CD8-positive, alpha-beta memory T cell (primary cell): Measurements from ENCODE around the gene DHX29. TPM values are rescaled to one million over a fixed set of nuclear protein-coding genes. Genes with fewer than 3 reads are reported as not detected.
A peak's percentile ranks its signal among the peaks of the same experiment; 100 is the strongest.

Experiments
- CTCF ChIA-PET: fragments of 350-600 bp; sonication (Branson Sonifier 250); formaldehyde crosslinking; loops from one replicate; lab custom pipeline; 2021; ENCODE audit warnings: antibody characterized with exemption; lab: Charles Lee
- POLR2A ChIA-PET: fragments of 350-600 bp; sonication (Branson Sonifier 250); formaldehyde crosslinking; loops from one replicate; lab custom pipeline; 2021; ENCODE audit warnings: antibody characterized with exemption; lab: Charles Lee
- DNase-seq, 5 donors: peaks; one replicate each; pipeline versions ENCODE4 v3.0.0 to v3.0.0-alpha.2; 2020 to 2022; ENCODE audit warnings: mixed read lengths in 1 of 5
- H3K27ac ChIP-seq: one replicate; pipeline ENCODE4 v1.7.0; 2013; ENCODE audit warnings: low read depth, mild to moderate bottlenecking, low read length, moderate library complexity
- H3K27me3 ChIP-seq: 2 replicates; pipeline ENCODE4 v1.7.0; 2013; ENCODE audit warnings: low read length, mild to moderate bottlenecking; ENCODE audit not compliant: insufficient read depth, poor library complexity, severe bottlenecking
- H3K36me3 ChIP-seq: 2 replicates; pipeline ENCODE4 v1.7.0; 2013; ENCODE audit warnings: mild to moderate bottlenecking, low read length, moderate library complexity; ENCODE audit not compliant: insufficient read depth
- H3K4me1 ChIP-seq: 2 replicates; pipeline ENCODE4 v1.7.0; 2013; ENCODE audit warnings: mild to moderate bottlenecking, low read length, moderate library complexity; ENCODE audit not compliant: insufficient read depth
- H3K4me3 ChIP-seq: 2 replicates; pipeline ENCODE4 v1.7.0; 2013; ENCODE audit warnings: mild to moderate bottlenecking, low read length
- H3K9me3 ChIP-seq: 2 replicates; pipeline ENCODE4 v1.7.0; 2013; ENCODE audit warnings: mild to moderate bottlenecking, low read length
- H3K27ac Mint-ChIP-seq, 8 donors: one replicate each; pipeline ENCODE4 v1.8.0; 2020 to 2021; ENCODE audit warnings: mixed read lengths in 8 of 8, mild to moderate bottlenecking in 6 of 8, inconsistent platforms in 3 of 8, moderate library complexity in 3 of 8
- H3K27me3 Mint-ChIP-seq, 2 donors: one replicate each; pipeline ENCODE4 v1.8.0; 2020 to 2021; ENCODE audit warnings: mixed read lengths in 2 of 2, mild to moderate bottlenecking in 1 of 2, moderate library complexity in 1 of 2
- H3K36me3 Mint-ChIP-seq, 3 donors: one replicate each; pipeline ENCODE4 v1.8.0; 2020 to 2021; ENCODE audit warnings: mixed read lengths in 3 of 3, inconsistent platforms in 1 of 3, mild to moderate bottlenecking in 1 of 3
- H3K4me1 Mint-ChIP-seq, 3 donors: one replicate each; pipeline ENCODE4 v1.8.0; 2020 to 2021; ENCODE audit warnings: mixed read lengths in 3 of 3, inconsistent platforms in 1 of 3, mild to moderate bottlenecking in 1 of 3
- H3K4me3 Mint-ChIP-seq, 7 donors: one replicate each; pipeline ENCODE4 v1.8.0; 2020 to 2021; ENCODE audit warnings: mixed read lengths in 7 of 7, mild to moderate bottlenecking in 6 of 7, moderate library complexity in 4 of 7, inconsistent platforms in 2 of 7
- H3K9me3 Mint-ChIP-seq, 5 donors: one replicate each; pipeline ENCODE4 v1.8.0; 2020 to 2022; ENCODE audit warnings: mixed read lengths in 5 of 5, mild to moderate bottlenecking in 3 of 5, moderate library complexity in 2 of 5, inconsistent platforms in 1 of 5
- polyA plus RNA-seq: library from polyadenylated mRNA; unstranded; fragments of 300-500 nt; fragmentation: Illumina TruSeq; gene quantifications from one replicate; pipeline ENCODE4 v1.2.3, GENCODE V29; 2021
- total RNA-seq, 2 experiments: library from RNA; stranded (reverse); gene quantifications; one replicate each; pipeline ENCODE4 v1.2.3, GENCODE V29; 2021

Gene DHX29
- total and polyA plus RNA-seq, 3 experiments from 2014 or later: 21.6 to 25.5 (median 21.7) TPM

- no peak overlapping the region for H3K27ac Mint-ChIP-seq
- peaks cover 19% of the 10 kb centered on the region for H3K4me1 ChIP-seq
- peaks cover 38 to 41% of the 10 kb centered on the region in 2 donors for H3K27me3 Mint-ChIP-seq
- peaks cover 14 to 23% (median 14%) of the 10 kb centered on the region in 3 donors for H3K4me1 Mint-ChIP-seq
- H3K36me3 ChIP-seq: no peaks in the 10 kb centered on the region
- H3K9me3 Mint-ChIP-seq: peaks cover 0 to 1% (median 0%) of the 10 kb centered on the region in 5 donors
- H3K27ac ChIP-seq: no peak overlapping the region
- ChIA-PET POLR2A (no interaction called here), CTCF (interaction anchor here (1.4 kb wide), 1 partner anchor 24 kb away, joined by 4 read pairs; no protein-coding TSS in a partner anchor)
- peaks cover 31% of the 10 kb centered on the region for H3K27me3 ChIP-seq
- no peak overlapping the region for H3K4me3 Mint-ChIP-seq
- DNase-seq: no peak
- no peaks in the 10 kb centered on the region for H3K36me3 Mint-ChIP-seq
- no peaks in the 10 kb centered on the region for H3K9me3 ChIP-seq
- H3K4me3 ChIP-seq: no peak overlapping the region
Measured at GRCh38 chr5:55236800-55237199, 70.7 kb downstream of the DHX29 start.

- Mint-ChIP-seq H3K36me3 (no peaks in the 10 kb centered on the region), H3K9me3 (peaks cover 0 to 1% (median 0%) of the 10 kb centered on the region in 5 donors), H3K4me3 (peak overlapping the region; percentile 80 to 91 (median 87)), H3K27me3 (peaks cover 63 to 64% of the 10 kb centered on the region in 2 donors), H3K4me1 (peaks cover 25 to 39% (median 30%) of the 10 kb centered on the region in 3 donors), H3K27ac (peak overlapping the region in 3 of 8 donors; percentile 7 to 51 (median 25))
- POLR2A ChIA-PET: interaction anchor here (0.6 to 1.0 kb wide), 2 partner anchors 74 to 576 kb away, joined by 3 to 4 read pairs; partner anchors contain the start of genes DHX29 and MTREX
- H3K36me3 ChIP-seq: no peaks in the 10 kb centered on the region
- peak overlapping the region; percentile 55 for H3K4me3 ChIP-seq
- peaks cover 32% of the 10 kb centered on the region for H3K4me1 ChIP-seq
- DNase-seq: no peak
- CTCF ChIA-PET: interaction anchor here (1.2 to 1.6 kb wide), 2 partner anchors 8 to 62 kb away, joined by 3 to 4 read pairs; no protein-coding TSS in a partner anchor
- no peaks in the 10 kb centered on the region for H3K9me3 ChIP-seq
- H3K27ac ChIP-seq: no peak overlapping the region
- H3K27me3 ChIP-seq: peaks cover 46% of the 10 kb centered on the region
Measured at GRCh38 chr5:55234121-55234700, 73.3 kb downstream of the DHX29 start.

- peaks cover 72 to 73% of the 10 kb centered on the region in 2 donors for H3K27me3 Mint-ChIP-seq
Measured at GRCh38 chr5:55232985-55233928, 74.2 kb downstream of the DHX29 start, which contains the start of gene CCNO. Gene CCNO (minus strand): TSS chr5:55233608. CDS start chr5:55233523, 85 bp downstream.

GRCh38 chr5:55232271-55232984 is 75.1 kb downstream of the DHX29 start:
- Mint-ChIP-seq H3K4me3 (peak overlapping the region; percentile 75 to 94 (median 85)), H3K27ac (peak overlapping the region in 2 of 8 donors; percentile 25 to 73)
- POLR2A ChIA-PET: interaction anchor here (0.6 to 1.7 kb wide), 3 partner anchors 9 to 235 kb away, joined by 3 to 5 read pairs (median 3); partner anchors contain the start of genes DHX29 and MTREX

More at GRCh38 chr5:55232985-55233928, 74.2 kb downstream of the DHX29 start, which contains the start of gene CCNO:
- Mint-ChIP-seq H3K36me3 (no peaks in the 10 kb centered on the region), H3K4me1 (peaks cover 27 to 39% (median 30%) of the 10 kb centered on the region in 3 donors), H3K27ac (peak within 1 kb of the TSS in 3 of 8 donors; percentile 7 to 51 (median 25)), H3K9me3 (peaks cover 0 to 1% (median 0%) of the 10 kb centered on the region in 5 donors), H3K4me3 (peak within 1 kb of the TSS; percentile 80 to 94 (median 87))
- DNase-seq: peak; percentile 38 to 69 (median 46)
- CTCF ChIA-PET: interaction anchor here (0.6 to 2.0 kb wide), 6 partner anchors 7 to 752 kb away, joined by 3 to 4 read pairs (median 3); no protein-coding TSS in a partner anchor
- no peak within 1 kb of the TSS for H3K27ac ChIP-seq
- peaks cover 32% of the 10 kb centered on the region for H3K4me1 ChIP-seq
- H3K4me3 ChIP-seq: peak within 1 kb of the TSS; percentile 55
- H3K36me3 ChIP-seq: no peaks in the 10 kb centered on the region
- H3K27me3 ChIP-seq: peaks cover 55% of the 10 kb centered on the region
- POLR2A ChIA-PET: interaction anchor here (0.6 to 1.7 kb wide), 5 partner anchors 10 to 575 kb away, joined by 3 to 5 read pairs (median 3); partner anchors contain the start of genes DHX29 and MTREX
- H3K9me3 ChIP-seq: no peaks in the 10 kb centered on the region

GRCh38 chr5:55231919-55232270 is 75.6 kb downstream of the DHX29 start:
- Mint-ChIP-seq H3K27me3 (peaks cover 76 to 81% of the 10 kb centered on the region in 2 donors), H3K4me1 (peaks cover 34 to 46% (median 37%) of the 10 kb centered on the region in 3 donors), H3K36me3 (no peaks in the 10 kb centered on the region), H3K4me3 (peak overlapping the region; percentile 75 to 94 (median 85)), H3K9me3 (peaks cover 0 to 1% (median 0%) of the 10 kb centered on the region in 5 donors), H3K27ac (peak overlapping the region in 3 of 8 donors; percentile 24 to 73 (median 25))
- ChIA-PET CTCF (interaction anchor here (0.9 to 2.0 kb wide), 5 partner anchors 10 to 73 kb away, joined by 3 to 7 read pairs (median 4); partner anchors contain the start of gene GPX8), POLR2A (interaction anchor here (1.7 kb wide), 1 partner anchor 76 kb away, joined by 5 read pairs; the partner anchor contains the start of genes DHX29 and MTREX)
- H3K4me1 ChIP-seq: peaks cover 39% of the 10 kb centered on the region
- H3K9me3 ChIP-seq: no peaks in the 10 kb centered on the region
- peaks cover 66% of the 10 kb centered on the region for H3K27me3 ChIP-seq
- H3K36me3 ChIP-seq: no peaks in the 10 kb centered on the region
- H3K27ac ChIP-seq: no peak overlapping the region
- H3K4me3 ChIP-seq: peak overlapping the region; percentile 35
- DNase-seq: no peak

More at GRCh38 chr5:55232271-55232984, 75.1 kb downstream of the DHX29 start:
- CTCF ChIA-PET: interaction anchor here (0.9 to 2.0 kb wide), 5 partner anchors 8 to 60 kb away, joined by 3 to 7 read pairs (median 3); no protein-coding TSS in a partner anchor
- peaks cover 79 to 82% of the 10 kb centered on the region in 2 donors for H3K27me3 Mint-ChIP-seq
- DNase-seq: peak in 1 of 5 donors; percentile 15
- Histone ChIP-seq H3K4me1 (peaks cover 37% of the 10 kb centered on the region), H3K4me3 (peak overlapping the region; percentile 55), H3K27ac (no peak overlapping the region), H3K27me3 (peaks cover 64% of the 10 kb centered on the region), H3K9me3 (no peaks in the 10 kb centered on the region), H3K36me3 (no peaks in the 10 kb centered on the region)
- peaks cover 34 to 45% (median 37%) of the 10 kb centered on the region in 3 donors for H3K4me1 Mint-ChIP-seq
- no peaks in the 10 kb centered on the region for H3K36me3 Mint-ChIP-seq
- H3K9me3 Mint-ChIP-seq: peaks cover 0 to 1% (median 0%) of the 10 kb centered on the region in 5 donors

GRCh38 chr5:55231029-55231918 is 76.2 kb downstream of the DHX29 start:
- Mint-ChIP-seq H3K36me3 (no peaks in the 10 kb centered on the region), H3K27ac (peak overlapping the region in 2 of 8 donors; percentile 24 to 29), H3K4me1 (peaks cover 35 to 48% (median 37%) of the 10 kb centered on the region in 3 donors), H3K9me3 (peaks cover 0 to 1% (median 0%) of the 10 kb centered on the region in 5 donors), H3K4me3 (peak overlapping the region; percentile 75 to 94 (median 85)), H3K27me3 (peaks cover 73 to 76% of the 10 kb centered on the region in 2 donors)
- Histone ChIP-seq H3K4me1 (peaks cover 41% of the 10 kb centered on the region), H3K27ac (no peak overlapping the region), H3K4me3 (peak overlapping the region; percentile 35), H3K36me3 (no peaks in the 10 kb centered on the region), H3K27me3 (peaks cover 68% of the 10 kb centered on the region), H3K9me3 (no peaks in the 10 kb centered on the region)
- DNase-seq: peak in 1 of 5 donors; percentile 26
- ChIA-PET POLR2A (interaction anchor here (1.7 kb wide), 1 partner anchor 76 kb away, joined by 5 read pairs; the partner anchor contains the start of genes DHX29 and MTREX), CTCF (interaction anchor here (0.9 to 2.0 kb wide), 5 partner anchors 9 to 72 kb away, joined by 3 to 7 read pairs (median 4); partner anchors contain the start of gene GPX8)
